Motor neuron (in vitro differentiated cells): ENCODE measurements around the gene SNRNP48. TPM values are rescaled to one million over a fixed set of nuclear protein-coding genes. Genes with fewer than 3 reads are reported as not detected.

Source experiments
- ATAC-seq, 8 experiments: fragments of 200-7000 bp; cut with Tn5 transposase; replicated peaks in 6 of 8; 2 replicates each; pipeline ENCODE4 v1.8.0; 2021; ENCODE audit warnings: mild to moderate bottlenecking in 8 of 8, moderate library complexity in 8 of 8
- H3K27ac ChIP-seq, 2 donors: fragments of 250-450 bp; sonication (Bioruptor Pico); 2 replicates each; pipeline ENCODE4 v1.9.0; 2021; ENCODE audit warnings: antibody characterized with exemption in 2 of 2, mild to moderate bottlenecking in 2 of 2, moderate library complexity in 1 of 2
- H3K4me1 ChIP-seq, 2 donors: fragments of 250-450 bp; sonication (Bioruptor Pico); replicated peaks in 1 of 2; 2 replicates each; pipeline ENCODE4 v1.6.1; 2021; ENCODE audit warnings: antibody characterized with exemption in 2 of 2, mild to moderate bottlenecking in 2 of 2, moderate library complexity in 1 of 2
- H3K4me3 ChIP-seq, 5 donors: fragments of 250-450 bp; sonication (Bioruptor Pico); 2 replicates each; pipeline ENCODE4 v1.9.0; 2021; ENCODE audit warnings: antibody characterized with exemption in 5 of 5, mild to moderate bottlenecking in 5 of 5, moderate library complexity in 4 of 5
- WGBS, 10 experiments: fragments of 450-650 bp; shearing (Covaris generic); methylation state at CpG; one replicate each; pipeline ENCODE4 v1.0.0; 2022; 5-methylcytosine and 5-hydroxymethylcytosine counted together
- in situ Hi-C, 9 experiments: fragments of 400-800 bp; cut with MboI; loops; one replicate each; pipeline ENCODE4 v1.15.0; 2021; ENCODE audit warnings: low sequenced_read_pairs in 9 of 9, low pct_unique_long_range_greater_than_20kb in 2 of 9; ENCODE audit not compliant: unreplicated experiment in 9 of 9
- total RNA-seq, 8 experiments: library from RNA; unstranded; fragments of 300-600 nt; gene quantifications; 2 replicates each; pipeline versions ENCODE4 v1.2.3 to v1.2.4, GENCODE V29; 2022

SNRNP48 gene
- total RNA-seq, 8 experiments from 2014 or later, result 8.5 to 16.3 (median 9.5) TPM

DNA sequence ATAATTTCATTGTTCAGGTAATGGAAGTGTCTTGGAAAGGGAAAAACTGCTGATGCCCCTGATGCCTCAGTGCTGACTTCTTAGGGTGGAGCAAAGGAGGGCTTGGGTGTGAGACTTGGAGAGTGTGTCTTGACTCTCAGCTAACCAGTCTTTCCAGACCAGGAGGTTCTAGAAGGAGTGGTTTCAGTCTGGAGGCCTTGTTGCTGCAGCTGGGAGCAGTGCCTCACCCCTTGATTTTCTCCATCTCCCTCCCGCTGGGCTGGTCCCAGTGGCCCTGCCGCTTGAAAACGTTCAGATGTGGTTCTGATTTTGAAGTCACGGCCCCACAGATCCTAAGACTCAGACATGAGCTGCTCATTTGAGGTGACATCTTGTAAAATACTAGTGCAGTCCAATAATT is 43.1 kb upstream of the SNRNP48 start:
- no peak overlapping the region for H3K27ac ChIP-seq
- H3K4me1 ChIP-seq, result peaks cover 0 to 3% of the 10 kb centered on the region in 2 donors
- peak in 1 of 8 experiments; percentile 10 for ATAC-seq
- in situ Hi-C loops, result no loop called here
- H3K4me3 ChIP-seq, result no peak overlapping the region
- WGBS, 10 experiments, result 40 to 80% (median 62%) methylated on average over 2 to 4 of the region's 4 CpGs; no CpG with 5 or more reads in 5 of the 10 experiments

GRCh38 chr6:7547315-7547714 is 42.7 kb upstream of the SNRNP48 start:
- in situ Hi-C loops, result no loop called here
- ATAC-seq, result no peak
- Histone ChIP-seq H3K4me3 (no peak overlapping the region), H3K27ac (no peak overlapping the region), H3K4me1 (peaks cover 0 to 3% of the 10 kb centered on the region in 2 donors)
- WGBS, 10 experiments, result 60 to 100% (median 95%) methylated on average over 1 to 4 of the region's 4 CpGs; no CpG with 5 or more reads in 5 of the 10 experiments

DNA sequence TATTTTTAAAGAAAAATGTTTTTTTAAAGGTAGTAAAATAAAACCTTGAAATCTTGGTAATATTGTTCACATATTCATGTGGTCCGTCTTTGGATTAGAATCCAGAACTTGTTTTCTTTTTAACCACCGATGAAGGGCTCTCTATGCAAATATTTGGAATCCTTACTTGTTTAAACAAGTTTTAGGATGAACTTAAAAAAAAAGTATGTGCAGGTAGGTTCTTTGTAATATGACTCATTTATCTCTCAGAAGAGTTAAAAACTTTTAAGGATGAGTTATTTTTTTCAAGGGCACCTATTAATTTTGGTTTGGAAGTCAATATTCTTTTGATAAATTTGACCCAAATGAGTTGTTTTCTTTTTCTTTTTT is 39.6 kb upstream of the SNRNP48 start:
- 60 to 100% (median 94%) methylated on average over 1 to 2 of the region's 2 CpGs for WGBS, 10 experiments
- Histone ChIP-seq H3K4me3 (no peak overlapping the region), H3K27ac (no peak overlapping the region), H3K4me1 (no peaks in the 10 kb centered on the region)
- no peak for ATAC-seq
- in situ Hi-C loops, result no loop called here

DNA sequence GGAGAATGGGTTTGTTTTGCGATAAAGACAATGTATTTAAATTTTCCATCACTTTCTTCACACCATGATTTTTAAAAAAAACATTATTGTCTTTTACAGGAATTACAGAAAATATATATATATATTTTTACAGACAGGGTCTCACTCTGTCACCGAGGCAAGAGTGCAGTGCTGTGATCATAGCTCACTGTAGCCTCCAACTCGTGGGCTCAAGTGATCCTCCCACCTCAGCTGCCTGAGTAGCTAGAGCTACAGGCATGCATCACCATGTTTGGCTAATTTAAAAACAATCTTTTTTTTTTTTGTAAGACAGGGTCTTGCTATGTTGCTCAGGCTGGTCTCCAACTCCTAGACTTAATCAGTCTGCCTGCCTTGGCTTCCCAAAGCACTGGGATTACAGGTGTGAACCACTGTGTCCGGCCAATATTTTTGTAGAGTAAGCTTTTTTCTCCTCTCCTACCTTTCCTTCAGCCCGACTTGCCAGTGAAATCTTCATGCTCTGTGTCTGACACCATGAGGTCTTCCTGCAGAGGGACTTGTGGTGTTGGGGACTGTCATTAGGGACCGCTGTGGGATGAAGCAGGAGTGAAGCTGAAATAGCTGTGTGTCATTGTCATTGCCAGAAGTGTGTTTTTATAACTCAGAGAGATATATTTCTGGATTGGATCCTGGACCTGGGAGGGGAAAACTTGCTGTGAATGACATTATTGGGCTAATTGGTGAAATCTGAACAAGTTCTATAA is 35.3 kb upstream of the SNRNP48 start:
- H3K27ac ChIP-seq, result no peak overlapping the region
- WGBS, 10 experiments, result 17 to 100% (median 84%) methylated on average over 1 to 5 of the region's 6 CpGs
- H3K4me3 ChIP-seq, result no peak overlapping the region
- in situ Hi-C loops, result no loop called here
- no peak for ATAC-seq
- no peaks in the 10 kb centered on the region for H3K4me1 ChIP-seq

DNA sequence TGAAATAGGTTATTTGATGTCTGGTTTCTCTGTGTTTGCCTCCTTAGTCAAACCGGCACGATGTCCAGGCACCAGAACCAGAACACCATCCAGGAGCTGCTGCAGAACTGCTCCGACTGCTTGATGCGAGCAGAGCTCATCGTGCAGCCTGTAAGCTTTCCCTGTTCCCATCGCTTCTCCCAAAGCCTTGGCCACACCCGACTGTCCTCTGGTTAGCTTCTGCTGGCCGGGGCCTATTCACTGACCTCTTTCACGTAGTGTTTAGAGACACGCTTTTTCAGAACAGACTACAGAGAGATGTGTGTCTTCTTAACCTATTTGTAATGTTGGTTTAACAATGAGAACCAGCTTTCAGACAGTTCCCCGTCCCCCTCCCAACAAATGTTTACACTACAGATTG is 34.3 kb upstream of the SNRNP48 start:
- ATAC-seq, result no peak
- Histone ChIP-seq H3K4me3 (no peak overlapping the region), H3K27ac (no peak overlapping the region), H3K4me1 (no peaks in the 10 kb centered on the region)
- in situ Hi-C loops, result no loop called here
- WGBS, 10 experiments, result 74 to 99% (median 84%) methylated on average over 2 to 11 of the region's 11 CpGs; no CpG with 5 or more reads in 1 of the 10 experiments

DNA sequence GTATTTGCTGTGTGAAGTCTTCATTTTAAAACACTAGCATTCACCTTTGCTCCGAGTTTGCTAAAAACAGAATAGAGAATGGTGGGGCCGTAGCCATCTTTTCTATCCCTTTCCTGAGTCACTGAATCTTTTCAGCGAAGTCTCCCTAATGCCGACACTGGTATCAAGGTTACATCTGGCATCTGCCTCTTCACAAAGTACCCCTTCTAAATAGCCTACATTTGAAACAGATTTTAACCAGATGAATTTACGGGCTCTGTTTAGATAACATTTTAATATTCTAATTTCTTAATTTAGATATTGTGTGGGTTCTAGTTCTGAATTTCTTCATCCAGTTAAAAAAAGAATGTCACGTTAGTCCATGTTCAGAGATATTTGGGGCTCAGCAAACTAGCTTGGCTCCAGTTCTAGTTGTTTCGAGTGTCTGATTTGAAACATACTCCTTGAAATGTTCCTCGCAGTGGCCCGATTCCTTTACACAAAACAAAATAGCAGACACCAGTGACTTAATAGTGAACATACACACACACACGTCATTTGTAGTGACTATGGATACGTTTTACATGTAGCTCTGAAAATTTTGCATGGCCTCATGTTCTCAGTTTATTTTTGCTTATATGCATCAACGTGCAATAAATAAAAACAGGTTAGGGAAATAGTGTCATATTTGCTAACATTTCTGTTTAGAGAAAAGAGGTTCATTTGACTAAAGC is 33.4 kb upstream of the SNRNP48 start:
- in situ Hi-C loops, result no loop called here
- WGBS, 10 experiments, result 38 to 99% (median 91%) methylated on average over 6 to 12 of the region's 12 CpGs
- Histone ChIP-seq H3K4me3 (no peak overlapping the region), H3K4me1 (no peaks in the 10 kb centered on the region), H3K27ac (no peak overlapping the region)
- no peak for ATAC-seq

GRCh38 chr6:7557652-7558051 is 32.3 kb upstream of the SNRNP48 start:
- H3K4me1 ChIP-seq, result no peaks in the 10 kb centered on the region
- H3K27ac ChIP-seq, result no peak overlapping the region
- no peak overlapping the region for H3K4me3 ChIP-seq
- no peak for ATAC-seq
- in situ Hi-C loops, result no loop called here
- WGBS, 10 experiments, result 63 to 100% (median 100%) methylated on average over 1 to 2 of the region's 2 CpGs; no CpG with 5 or more reads in 2 of the 10 experiments

GRCh38 chr6:7558781-7559180 is 31.2 kb upstream of the SNRNP48 start:
- in situ Hi-C loops, result no loop called here

DNA sequence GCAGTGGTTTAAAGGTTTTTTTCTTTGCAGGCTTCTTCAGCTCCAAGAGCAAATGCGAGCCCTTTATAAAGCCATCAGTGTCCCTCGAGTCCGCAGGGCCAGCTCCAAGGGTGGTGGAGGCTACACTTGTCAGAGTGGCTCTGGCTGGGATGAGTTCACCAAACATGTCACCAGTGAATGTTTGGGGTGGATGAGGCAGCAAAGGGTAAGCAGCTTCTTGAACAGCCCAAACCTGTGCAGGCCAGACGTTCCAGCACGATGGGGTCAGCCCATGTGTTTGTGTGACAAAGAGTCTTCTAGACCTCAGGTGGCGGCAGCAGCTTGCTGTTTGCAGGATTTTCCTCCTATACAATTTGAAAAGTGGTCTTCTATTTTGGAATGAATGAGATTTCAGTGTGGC is 30.8 kb upstream of the SNRNP48 start:
- no peak overlapping the region for H3K27ac ChIP-seq
- in situ Hi-C loops, result no loop called here
- 48 to 81% (median 78%) methylated on average over 2 to 6 of the region's 6 CpGs; no CpG with 5 or more reads in 5 of the 10 experiments for WGBS, 10 experiments

More at GRCh38 chr6:7558781-7559180, 31.2 kb upstream of the SNRNP48 start:
- no peak overlapping the region for H3K4me3 ChIP-seq
- H3K4me1 ChIP-seq, result no peaks in the 10 kb centered on the region
- ATAC-seq, result no peak
- whole genome bisulfite sequencing, 10 experiments, result 64 to 100% (median 95%) methylated on average over 2 to 4 of the region's 4 CpGs; no CpG with 5 or more reads in 2 of the 10 experiments
- no peak overlapping the region for H3K27ac ChIP-seq

DNA sequence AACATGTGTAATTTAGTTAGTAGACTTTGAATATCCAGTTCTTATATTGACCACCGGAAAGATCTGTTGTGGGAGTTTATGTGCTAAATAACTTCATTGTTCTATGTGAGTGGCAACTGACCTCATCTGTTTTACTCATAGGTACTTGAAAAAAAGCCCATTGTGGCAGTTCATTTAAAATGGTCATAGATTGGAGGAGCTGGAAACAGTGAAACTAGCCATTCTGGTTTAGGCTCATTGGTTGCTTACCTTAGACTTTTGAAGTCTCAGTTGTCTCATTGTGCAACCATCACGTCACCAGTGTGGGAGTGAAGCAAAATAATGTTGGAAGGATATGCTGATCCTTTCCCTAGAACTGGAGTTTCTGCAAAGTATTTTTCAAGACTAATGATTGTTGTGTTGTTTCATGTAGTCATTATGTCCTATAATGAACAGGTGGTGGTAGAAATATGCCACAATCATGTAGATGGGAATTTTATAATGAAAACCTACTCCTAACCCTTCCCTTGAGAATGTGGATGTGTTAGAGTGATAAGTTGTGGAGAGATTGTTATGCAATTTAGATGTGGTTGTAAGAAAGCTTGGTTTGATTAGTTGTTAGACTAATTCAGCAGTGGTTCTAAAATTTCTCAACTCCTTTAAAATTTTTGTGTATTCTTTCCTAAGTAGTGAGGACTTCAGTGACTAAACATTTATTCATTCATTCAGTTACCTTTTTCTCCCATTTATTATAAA is 30.2 kb upstream of the SNRNP48 start:
- Histone ChIP-seq H3K4me1 (no peaks in the 10 kb centered on the region), H3K4me3 (no peak overlapping the region), H3K27ac (no peak overlapping the region)
- WGBS, 10 experiments, result 38 to 100% (median 100%) methylated on average over 1 to 2 of the region's 2 CpGs; no CpG with 5 or more reads in 1 of the 10 experiments
- no peak for ATAC-seq
- in situ Hi-C loops, result no loop called here

More for the DNA sequence above, 30.8 kb upstream of the SNRNP48 start:
- no peaks in the 10 kb centered on the region for H3K4me1 ChIP-seq
- no peak for ATAC-seq
- H3K4me3 ChIP-seq, result no peak overlapping the region

DNA sequence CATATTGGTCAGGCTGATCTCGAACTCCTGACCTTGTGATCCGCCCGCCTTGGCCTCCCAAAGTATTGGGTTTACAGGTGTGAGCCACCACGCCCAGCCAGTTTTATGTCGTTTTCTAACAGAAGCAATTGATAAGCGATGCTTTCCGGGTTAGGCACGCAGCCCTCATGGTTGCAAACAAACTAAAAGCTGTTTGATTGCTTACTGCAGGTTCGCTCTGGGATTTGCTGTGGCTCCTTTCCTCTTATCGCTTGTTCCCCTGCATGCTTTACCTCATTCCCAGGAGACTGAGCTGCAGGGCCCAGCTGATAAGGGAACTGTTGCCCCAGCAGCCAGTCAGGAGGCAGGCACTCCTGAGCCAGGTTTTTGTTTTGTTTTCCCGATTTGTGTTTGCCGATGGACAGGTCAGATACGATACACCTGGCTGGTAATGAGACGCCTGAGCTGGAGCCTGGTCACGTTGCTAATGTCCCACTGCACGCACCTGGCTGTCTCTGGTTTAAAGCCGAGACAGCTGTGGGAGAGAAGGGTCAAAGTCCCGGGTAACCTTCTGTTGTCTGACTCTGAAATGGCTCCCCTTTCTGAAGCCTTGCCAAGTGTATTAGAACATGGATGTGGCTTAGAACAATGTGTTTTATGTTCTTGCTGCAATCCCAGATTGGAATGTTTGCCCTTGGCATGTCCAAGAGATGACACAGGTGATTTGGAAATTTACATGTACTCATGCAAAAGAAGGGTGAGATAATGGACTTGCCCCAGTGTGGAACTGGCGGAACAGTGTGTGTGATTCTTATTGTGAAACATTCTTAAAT is 28.6 kb upstream of the SNRNP48 start:
- H3K4me3 ChIP-seq, result no peak overlapping the region
- in situ Hi-C loops, result no loop called here
- no peak overlapping the region for H3K27ac ChIP-seq
- WGBS, 10 experiments, result 67 to 100% (median 93%) methylated on average over 1 to 9 of the region's 19 CpGs; no CpG with 5 or more reads in 1 of the 10 experiments
- no peak for ATAC-seq
- H3K4me1 ChIP-seq, result no peaks in the 10 kb centered on the region

GRCh38 chr6:7562769-7563168 is 27.2 kb upstream of the SNRNP48 start:
- no peak for ATAC-seq
- in situ Hi-C loops, result no loop called here

More at GRCh38 chr6:7562769-7563168, 27.2 kb upstream of the SNRNP48 start:
- WGBS, 10 experiments, result 21 to 100% (median 90%) methylated on average over 1 to 4 of the region's 4 CpGs; no CpG with 5 or more reads in 3 of the 10 experiments
- H3K4me3 ChIP-seq, result no peak overlapping the region
- no peaks in the 10 kb centered on the region for H3K4me1 ChIP-seq
- no peak overlapping the region for H3K27ac ChIP-seq
